ENCODE measurements around the gene GNB3. TPM values are rescaled to one million over a fixed set of nuclear protein-coding genes. Genes with fewer than 3 reads are reported as not detected.

GNB3 gene
- total RNA-seq (ENCODE audit: unreplicated experiment) = 9.0 TPM
- long read RNA-seq = 0 reads

DNA sequence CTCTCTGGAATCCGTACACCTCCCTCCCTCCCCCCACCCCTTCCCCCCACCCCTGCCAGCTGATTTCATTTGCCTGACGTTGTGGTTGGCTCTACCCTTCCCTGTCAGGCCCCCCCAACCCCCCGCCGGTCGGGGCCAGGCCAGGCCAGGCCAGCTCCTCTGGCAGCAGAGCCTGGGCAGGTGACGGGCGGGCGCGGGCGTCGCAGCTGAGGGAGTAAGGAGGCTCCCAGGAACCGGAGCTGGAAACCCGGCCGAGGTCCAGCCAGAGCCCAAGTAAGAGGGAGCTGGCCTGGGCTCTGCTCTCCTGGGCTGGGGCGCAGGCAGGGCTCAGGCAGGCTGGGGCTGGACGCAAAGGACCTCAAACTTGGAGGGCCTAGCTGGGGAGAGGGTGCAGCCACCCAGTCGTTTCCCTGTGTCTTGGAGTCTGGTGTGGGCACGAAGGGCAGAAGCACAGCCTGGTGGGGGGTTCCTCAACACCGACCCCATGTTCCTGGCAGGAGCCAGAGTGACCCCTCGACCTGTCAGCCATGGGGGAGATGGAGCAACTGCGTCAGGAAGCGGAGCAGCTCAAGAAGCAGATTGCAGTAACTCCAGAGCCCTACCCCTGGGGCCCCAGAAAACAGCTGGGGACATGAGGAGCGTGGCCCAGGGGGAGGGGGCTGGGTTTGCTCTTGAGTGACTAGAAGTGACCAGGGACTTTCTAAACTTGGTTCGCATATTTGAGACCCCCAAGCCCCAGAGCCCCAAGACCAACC is at the start of gene GNB3:
TSS of gene GNB3 (plus strand) at position 165 of the 755 bp plus-strand sequence. CDS start at position 528, 363 bp downstream.
- H3K4me1 Mint-ChIP-seq (ENCODE audit: unreplicated experiment) = no peaks in the 10 kb centered on the region
- H3K4me3 Mint-ChIP-seq (ENCODE audit: unreplicated experiment) = no peak within 1 kb of the TSS
- DNase-seq (ENCODE audit: low spot score) = no peak
- H3K36me3 Mint-ChIP-seq (ENCODE audit: low read depth, unreplicated experiment) = peaks cover 27% of the 10 kb centered on the region
- H3K9me3 Mint-ChIP-seq (ENCODE audit: unreplicated experiment) = no peaks in the 10 kb centered on the region
- no peak within 1 kb of the TSS for H3K27ac Mint-ChIP-seq (ENCODE audit: unreplicated experiment)
- peaks cover 10% of the 10 kb centered on the region for H3K27me3 Mint-ChIP-seq (ENCODE audit: unreplicated experiment)
- TF ChIP-seq, protein P1, sequence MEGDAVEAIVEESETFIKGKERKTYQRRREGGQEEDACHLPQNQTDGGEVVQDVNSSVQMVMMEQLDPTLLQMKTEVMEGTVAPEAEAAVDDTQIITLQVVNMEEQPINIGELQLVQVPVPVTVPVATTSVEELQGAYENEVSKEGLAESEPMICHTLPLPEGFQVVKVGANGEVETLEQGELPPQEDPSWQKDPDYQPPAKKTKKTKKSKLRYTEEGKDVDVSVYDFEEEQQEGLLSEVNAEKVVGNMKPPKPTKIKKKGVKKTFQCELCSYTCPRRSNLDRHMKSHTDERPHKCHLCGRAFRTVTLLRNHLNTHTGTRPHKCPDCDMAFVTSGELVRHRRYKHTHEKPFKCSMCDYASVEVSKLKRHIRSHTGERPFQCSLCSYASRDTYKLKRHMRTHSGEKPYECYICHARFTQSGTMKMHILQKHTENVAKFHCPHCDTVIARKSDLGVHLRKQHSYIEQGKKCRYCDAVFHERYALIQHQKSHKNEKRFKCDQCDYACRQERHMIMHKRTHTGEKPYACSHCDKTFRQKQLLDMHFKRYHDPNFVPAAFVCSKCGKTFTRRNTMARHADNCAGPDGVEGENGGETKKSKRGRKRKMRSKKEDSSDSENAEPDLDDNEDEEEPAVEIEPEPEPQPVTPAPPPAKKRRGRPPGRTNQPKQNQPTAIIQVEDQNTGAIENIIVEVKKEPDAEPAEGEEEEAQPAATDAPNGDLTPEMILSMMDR (IDR thresholded peaks at IDR 0.05; ENCODE audit: unreplicated experiment) = no peak

DNA sequence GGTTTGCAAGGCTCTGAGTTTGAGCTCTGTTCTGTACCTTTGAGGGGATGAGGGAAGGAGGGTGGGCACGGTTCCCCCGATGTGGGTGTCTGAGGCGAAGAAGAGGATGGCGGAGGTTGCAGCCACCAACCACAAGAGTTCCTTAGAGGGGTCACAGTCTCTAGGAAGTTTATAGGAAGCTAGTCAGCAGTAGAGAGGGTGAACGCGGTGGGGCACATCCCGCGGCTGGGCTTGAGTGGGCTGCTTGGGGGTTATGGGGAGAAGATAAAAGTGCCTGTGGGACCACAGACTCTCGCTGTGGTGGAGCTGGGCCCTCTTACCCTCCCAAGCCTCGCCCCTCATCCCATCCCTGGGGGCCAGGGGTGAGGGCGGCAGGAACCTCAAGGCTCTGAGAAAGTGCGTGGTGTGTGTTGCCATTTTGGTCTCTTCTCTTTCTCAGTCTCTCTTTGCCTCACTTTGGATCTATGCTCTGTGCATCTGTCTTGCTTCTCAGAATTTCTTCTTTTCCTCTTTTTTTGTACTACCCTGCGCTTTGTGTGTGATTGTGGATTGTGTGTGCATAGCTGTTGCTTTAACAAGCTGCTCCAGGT is 48.7 kb upstream of the GNB3 start:
- DNase-seq (ENCODE audit: low spot score) = no peak
- TF ChIP-seq, protein P1 (IDR thresholded peaks at IDR 0.05; ENCODE audit: unreplicated experiment) = no peak
- H3K27ac Mint-ChIP-seq (ENCODE audit: unreplicated experiment) = no peak overlapping the region
- peaks cover 31% of the 10 kb centered on the region for H3K4me1 Mint-ChIP-seq (ENCODE audit: unreplicated experiment)
- H3K36me3 Mint-ChIP-seq (ENCODE audit: low read depth, unreplicated experiment) = peaks cover 4% of the 10 kb centered on the region
- peaks cover 4% of the 10 kb centered on the region for H3K27me3 Mint-ChIP-seq (ENCODE audit: unreplicated experiment)
- H3K9me3 Mint-ChIP-seq (ENCODE audit: unreplicated experiment) = no peaks in the 10 kb centered on the region
- H3K4me3 Mint-ChIP-seq (ENCODE audit: unreplicated experiment) = no peak overlapping the region

GRCh38 chr12:6792522-6793201 is 48.1 kb upstream of the GNB3 start:
- Mint-ChIP-seq H3K4me3 (ENCODE audit: unreplicated experiment) (no peak overlapping the region), H3K36me3 (ENCODE audit: low read depth, unreplicated experiment) (peaks cover 4% of the 10 kb centered on the region), H3K27me3 (ENCODE audit: unreplicated experiment) (peaks cover 4% of the 10 kb centered on the region), H3K9me3 (ENCODE audit: unreplicated experiment) (no peaks in the 10 kb centered on the region), H3K4me1 (ENCODE audit: unreplicated experiment) (peaks cover 29% of the 10 kb centered on the region), H3K27ac (ENCODE audit: unreplicated experiment) (no peak overlapping the region)
- TF ChIP-seq, protein P1 (IDR thresholded peaks at IDR 0.05; ENCODE audit: unreplicated experiment) = no peak
- DNase-seq (ENCODE audit: low spot score) = no peak

GRCh38 chr12:6795088-6795487 is 45.6 kb upstream of the GNB3 start:
- TF ChIP-seq, protein P1 (IDR thresholded peaks at IDR 0.05; ENCODE audit: unreplicated experiment) = no peak
- Mint-ChIP-seq H3K4me3 (ENCODE audit: unreplicated experiment) (no peak overlapping the region), H3K4me1 (ENCODE audit: unreplicated experiment) (peaks cover 22% of the 10 kb centered on the region), H3K27ac (ENCODE audit: unreplicated experiment) (no peak overlapping the region), H3K9me3 (ENCODE audit: unreplicated experiment) (no peaks in the 10 kb centered on the region), H3K36me3 (ENCODE audit: low read depth, unreplicated experiment) (peaks cover 9% of the 10 kb centered on the region), H3K27me3 (ENCODE audit: unreplicated experiment) (peaks cover 4% of the 10 kb centered on the region)
- no peak for DNase-seq (ENCODE audit: low spot score)
